Measurements from ENCODE around the gene TASOR. TPM values are rescaled to one million over a fixed set of nuclear protein-coding genes. Genes with fewer than 3 reads are reported as not detected.
"Not testable (repeated sequence)": the region's sequence is repeated elsewhere in the genome, so short reads cannot be mapped to it uniquely, and the experiment has no call there.

TASOR gene
- polyA plus RNA-seq, 6 donors from 2014 or later, result 37.1 to 47.0 (median 41.0) TPM

DNA sequence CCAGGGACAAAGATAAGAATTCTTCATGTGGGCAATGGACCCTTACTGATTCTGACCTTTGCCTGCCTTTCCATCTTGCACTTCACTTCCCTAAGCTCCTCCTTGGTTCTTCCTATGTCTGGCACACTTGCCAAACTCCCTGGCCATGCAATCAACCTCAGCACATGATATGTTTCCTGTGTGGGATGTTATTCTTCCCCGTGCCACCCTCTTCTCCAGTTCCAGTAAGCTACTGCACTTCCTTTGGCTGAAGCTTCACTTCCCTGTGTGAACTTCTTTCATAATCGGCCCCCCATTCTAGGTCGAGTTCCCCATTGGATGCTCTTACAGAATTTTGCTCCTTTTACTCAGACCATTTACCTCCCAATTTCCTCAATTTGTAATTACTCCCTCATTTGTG lies 10.7 kb upstream of the TASOR start:
- no peak for DNase-seq
- Mint-ChIP-seq H3K4me3 (peak overlapping the region in 1 of 8 donors; percentile 8), H3K27me3 (no peaks in the 10 kb centered on the region), H3K9me3 (peaks cover 0 to 2% (median 0%) of the 10 kb centered on the region in 7 donors), H3K4me1 (peaks cover 18 to 32% (median 27%) of the 10 kb centered on the region in 3 donors), H3K36me3 (no peaks in the 10 kb centered on the region), H3K27ac (no peak overlapping the region)
- ATAC-seq (ENCODE audit: low read depth in 2 of 2), result no peak

DNA sequence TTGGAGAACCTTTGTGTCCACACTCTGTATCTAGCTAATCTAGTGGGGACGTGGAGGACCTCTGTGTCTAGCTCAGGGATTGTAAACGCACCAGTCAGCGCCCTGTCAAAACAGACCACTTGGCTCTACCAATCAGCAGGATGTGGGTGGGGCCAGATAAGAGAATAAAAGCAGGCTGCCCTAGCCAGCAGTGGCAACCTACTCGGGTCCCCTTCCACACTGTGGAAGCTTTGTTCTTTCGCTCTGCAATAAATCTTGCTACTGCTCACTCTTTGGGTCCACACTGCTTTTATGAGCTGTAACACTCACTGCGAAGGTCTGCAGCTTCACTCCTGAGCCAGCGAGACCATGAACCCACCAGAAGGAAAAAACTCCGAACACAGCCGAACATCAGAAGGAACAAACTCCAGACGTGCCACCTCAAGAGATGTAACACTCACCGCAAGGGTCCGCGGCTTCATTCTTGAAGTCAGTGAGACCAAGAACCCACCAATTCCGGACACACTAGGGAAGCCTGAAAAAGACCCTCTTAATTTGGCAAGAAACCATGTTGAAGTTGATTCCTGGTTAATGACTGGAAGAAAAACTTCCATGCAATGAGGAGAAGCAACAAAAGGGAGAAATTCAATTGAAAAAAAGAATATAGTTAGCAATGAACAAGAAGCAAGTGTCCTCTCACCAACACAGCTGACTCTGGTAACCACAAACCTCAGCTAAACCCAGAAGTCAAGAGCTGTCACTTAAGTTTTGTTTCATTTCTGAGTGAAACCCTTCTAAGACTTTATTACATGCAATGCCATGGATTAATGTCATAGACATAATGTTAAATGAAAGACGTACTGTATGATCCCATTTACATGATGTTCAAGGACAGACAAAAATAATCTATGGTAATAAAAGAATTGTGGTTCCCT lies 9.7 kb upstream of the TASOR start:
- not testable (repeated sequence) for H3K9me3 Mint-ChIP-seq, H3K36me3 Mint-ChIP-seq, DNase-seq, H3K27me3 Mint-ChIP-seq
- H3K27ac Mint-ChIP-seq, result peak overlapping the region in 1 of 6 donors; percentile 14
- peak in 1 of 2 donors; percentile 20 for ATAC-seq (ENCODE audit: low read depth in 2 of 2)
- H3K4me3 Mint-ChIP-seq, result peak overlapping the region in 4 of 8 donors; percentile 1 to 83 (median 41)
- H3K4me1 Mint-ChIP-seq, result peaks cover 24 to 41% (median 36%) of the 10 kb centered on the region in 3 donors

DNA sequence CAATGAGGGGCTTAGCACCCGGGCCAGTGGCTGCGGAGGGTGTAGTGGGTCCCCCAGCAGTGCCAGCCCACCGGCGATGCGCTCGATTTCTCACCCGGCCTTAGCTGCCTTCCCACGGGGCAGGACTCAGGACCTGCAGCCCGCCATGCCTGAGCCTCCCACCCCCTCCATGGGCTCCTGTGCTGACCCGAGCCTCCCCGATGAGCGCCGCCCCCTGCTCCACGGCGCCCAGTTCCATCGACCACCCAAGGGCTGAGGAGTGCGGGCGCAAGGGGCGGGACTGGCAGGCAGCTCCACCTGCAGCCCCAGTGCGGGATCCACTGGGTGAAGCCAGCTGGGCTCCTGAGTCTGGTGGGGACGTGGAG lies 8.9 kb upstream of the TASOR start:
- not testable (repeated sequence) for H3K9me3 Mint-ChIP-seq; H3K27me3 Mint-ChIP-seq; H3K36me3 Mint-ChIP-seq; DNase-seq; ATAC-seq (ENCODE audit: low read depth in 2 of 2); H3K4me3 Mint-ChIP-seq
- H3K4me1 Mint-ChIP-seq, result peaks cover 24 to 41% (median 37%) of the 10 kb centered on the region in 3 donors
- H3K27ac Mint-ChIP-seq, result peak overlapping the region in 1 of 6 donors; percentile 89

DNA sequence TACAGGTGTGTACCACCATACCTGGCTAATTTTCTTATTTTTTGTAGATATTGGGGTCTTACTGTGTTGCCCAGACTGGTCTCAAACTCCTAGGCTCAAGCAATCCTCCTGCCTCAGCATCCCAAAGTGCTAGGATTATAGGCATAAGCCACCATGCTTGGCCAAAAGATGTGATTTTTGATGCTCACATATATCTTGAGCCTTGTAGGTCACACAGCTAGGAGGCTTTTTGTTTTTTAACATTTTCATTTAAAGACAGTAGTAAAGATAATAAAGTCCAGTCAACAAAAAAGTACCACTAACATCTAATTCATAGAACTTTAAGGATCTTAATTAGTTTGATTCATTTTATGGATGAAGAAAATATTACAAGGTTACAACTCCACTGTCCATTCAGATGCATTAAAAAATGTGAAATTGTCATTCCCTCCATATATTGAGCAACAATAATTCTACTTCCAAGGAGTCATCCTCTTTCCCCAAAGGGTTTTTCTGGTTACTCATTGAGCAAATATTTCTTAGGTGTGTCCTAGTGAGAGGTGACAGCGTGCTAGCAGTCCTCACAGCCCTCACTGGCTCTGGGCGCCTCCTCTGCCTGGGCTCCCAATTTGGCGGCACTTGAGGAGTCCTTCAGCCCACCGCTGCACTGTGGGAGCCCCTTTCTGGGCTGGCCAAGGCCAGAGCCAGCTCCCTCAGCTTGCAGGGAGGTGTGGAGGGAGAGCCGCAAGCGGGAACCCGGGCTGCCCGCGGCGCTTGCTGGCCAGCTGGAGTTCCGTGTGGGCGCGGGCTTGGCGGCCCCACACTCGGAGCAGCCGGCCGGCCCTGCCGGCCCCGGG lies 8.3 kb upstream of the TASOR start:
- peaks cover 0 to 2% (median 0%) of the 10 kb centered on the region in 7 donors for H3K9me3 Mint-ChIP-seq
- H3K36me3 Mint-ChIP-seq, result no peaks in the 10 kb centered on the region
- no peak overlapping the region for H3K27ac Mint-ChIP-seq
- H3K4me1 Mint-ChIP-seq, result peaks cover 24 to 36% (median 35%) of the 10 kb centered on the region in 3 donors
- no peaks in the 10 kb centered on the region for H3K27me3 Mint-ChIP-seq
- ATAC-seq (ENCODE audit: low read depth in 2 of 2), result no peak
- no peak overlapping the region for H3K4me3 Mint-ChIP-seq
- DNase-seq, result no peak

DNA sequence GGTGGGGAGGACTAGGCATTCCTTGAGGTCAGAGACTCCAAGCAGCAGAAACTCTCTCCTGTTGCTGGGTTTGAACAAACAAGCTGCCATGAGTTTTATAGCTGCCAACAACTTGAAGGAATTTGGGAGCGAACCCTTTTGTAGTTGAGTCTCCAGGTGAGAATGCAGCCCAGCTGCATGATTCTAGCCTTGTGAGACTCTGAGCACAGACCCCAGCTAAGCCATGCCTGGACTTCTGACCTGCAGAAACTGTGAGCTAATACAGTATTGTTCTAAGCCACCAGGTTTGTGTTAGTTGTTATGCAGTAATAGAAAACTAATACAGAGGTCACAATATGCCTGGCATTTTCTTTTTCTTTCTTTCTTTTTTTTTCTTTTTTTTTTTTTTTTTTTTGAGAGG lies 6.2 kb upstream of the TASOR start:
- H3K36me3 Mint-ChIP-seq, result no peaks in the 10 kb centered on the region
- no peaks in the 10 kb centered on the region for H3K27me3 Mint-ChIP-seq
- H3K4me3 Mint-ChIP-seq, result no peak overlapping the region
- peaks cover 14 to 30% (median 20%) of the 10 kb centered on the region in 3 donors for H3K4me1 Mint-ChIP-seq
- no peak overlapping the region for H3K27ac Mint-ChIP-seq
- DNase-seq (no peak), ATAC-seq (ENCODE audit: low read depth in 2 of 2) (no peak)
- H3K9me3 Mint-ChIP-seq, result peaks cover 0 to 2% (median 0%) of the 10 kb centered on the region in 7 donors

DNA sequence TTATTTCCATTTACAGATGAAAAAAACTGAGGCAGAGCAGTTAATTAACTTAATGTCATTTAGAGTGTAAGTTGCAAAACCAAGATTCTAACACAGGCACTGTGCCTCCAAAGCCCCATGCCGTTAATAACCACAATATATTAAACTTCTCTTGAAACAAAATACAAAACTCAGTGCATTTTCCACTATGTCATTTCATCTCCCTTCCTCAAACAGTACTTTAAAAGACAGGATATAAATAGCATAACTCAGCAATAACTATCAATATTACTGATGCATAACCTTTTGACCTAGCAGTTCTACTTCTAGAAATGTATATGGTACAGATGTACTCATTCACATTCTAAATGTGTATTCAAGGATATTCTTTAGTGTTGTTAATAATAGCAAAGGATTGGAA lies 5.1 kb upstream of the TASOR start:
- no peak overlapping the region for H3K27ac Mint-ChIP-seq
- ATAC-seq (ENCODE audit: low read depth in 2 of 2) (peak in 1 of 2 donors; percentile 43), DNase-seq (no peak)
- no peaks in the 10 kb centered on the region for H3K27me3 Mint-ChIP-seq
- peaks cover 0 to 4% (median 0%) of the 10 kb centered on the region in 7 donors for H3K9me3 Mint-ChIP-seq
- H3K36me3 Mint-ChIP-seq, result no peaks in the 10 kb centered on the region
- H3K4me3 Mint-ChIP-seq, result peak overlapping the region in 1 of 8 donors; percentile 3
- H3K4me1 Mint-ChIP-seq, result peaks cover 7 to 23% (median 12%) of the 10 kb centered on the region in 3 donors

DNA sequence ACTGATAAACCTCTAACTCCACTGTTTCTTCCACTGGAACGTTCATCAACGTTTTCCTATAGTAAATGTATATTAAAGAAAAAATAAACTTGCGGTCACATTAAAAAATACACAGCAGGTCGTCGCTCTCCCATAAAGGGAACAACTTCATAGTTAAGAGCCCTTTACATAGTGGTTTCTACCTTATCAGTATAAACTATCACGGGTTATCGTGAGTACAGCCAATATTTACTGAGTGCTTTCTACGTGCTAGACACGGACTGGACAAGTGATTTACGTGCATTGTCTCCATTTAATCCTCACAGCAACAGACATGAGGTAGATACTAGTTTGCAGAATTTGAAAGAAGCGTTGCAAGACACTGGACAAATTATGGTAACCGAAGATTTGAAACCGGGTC lies 964 bp upstream of the TASOR start:
- DNase-seq, result no peak
- H3K27me3 Mint-ChIP-seq, result no peaks in the 10 kb centered on the region
- H3K4me3 Mint-ChIP-seq, result peak overlapping the region in 7 of 8 donors; percentile 68 to 99 (median 93)
- peaks cover 0 to 4% (median 0%) of the 10 kb centered on the region in 7 donors for H3K9me3 Mint-ChIP-seq
- no peaks in the 10 kb centered on the region for H3K36me3 Mint-ChIP-seq
- H3K4me1 Mint-ChIP-seq, result peaks cover 25 to 41% (median 33%) of the 10 kb centered on the region in 3 donors
- peak overlapping the region in 5 of 6 donors; percentile 51 to 99 (median 91) for H3K27ac Mint-ChIP-seq
- no peak for ATAC-seq (ENCODE audit: low read depth in 2 of 2)

DNA sequence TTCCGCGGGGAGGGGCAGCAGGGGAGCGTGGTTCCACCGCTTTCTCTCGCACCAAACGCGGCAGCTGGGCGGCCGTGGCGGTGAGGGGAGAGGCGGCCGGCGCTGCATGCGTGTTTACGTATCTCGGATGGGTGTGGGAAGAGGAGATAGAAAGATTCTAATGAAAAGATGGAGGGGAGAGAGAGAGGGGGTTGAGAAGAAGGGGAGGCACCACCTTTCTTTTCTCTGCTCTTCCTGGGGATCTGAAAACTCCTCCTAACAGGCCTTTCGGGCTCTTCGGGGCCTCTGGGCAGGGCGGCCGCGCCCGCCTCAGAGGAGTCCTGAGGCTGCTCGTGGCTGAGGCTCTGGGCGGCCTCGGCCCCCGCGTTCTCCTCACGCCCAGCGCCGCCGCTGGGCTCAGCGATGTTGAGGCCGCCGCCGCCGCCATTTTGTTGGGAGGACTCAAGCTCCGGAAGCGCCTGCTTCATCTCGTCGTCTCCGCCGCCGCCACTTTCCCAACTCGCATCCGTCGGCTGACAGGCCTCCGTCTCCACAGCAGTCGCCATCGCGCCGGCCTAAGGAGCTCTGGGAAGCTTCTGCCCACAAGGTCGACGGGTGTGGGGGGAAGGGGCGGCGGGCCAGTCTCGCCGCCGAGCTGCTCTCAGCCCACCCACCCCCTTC lies 473 bp downstream of the TASOR start:
- Mint-ChIP-seq H3K36me3 (peaks cover 0 to 3% of the 10 kb centered on the region in 2 donors), H3K4me3 (peak overlapping the region; percentile 93 to 99 (median 96)), H3K4me1 (peaks cover 27 to 38% (median 37%) of the 10 kb centered on the region in 3 donors), H3K9me3 (peaks cover 0 to 4% (median 0%) of the 10 kb centered on the region in 7 donors), H3K27me3 (no peaks in the 10 kb centered on the region), H3K27ac (peak overlapping the region; percentile 89 to 99 (median 96))
- peak; percentile 70 to 72 for ATAC-seq (ENCODE audit: low read depth in 2 of 2)
- peak; percentile 74 for DNase-seq

DNA sequence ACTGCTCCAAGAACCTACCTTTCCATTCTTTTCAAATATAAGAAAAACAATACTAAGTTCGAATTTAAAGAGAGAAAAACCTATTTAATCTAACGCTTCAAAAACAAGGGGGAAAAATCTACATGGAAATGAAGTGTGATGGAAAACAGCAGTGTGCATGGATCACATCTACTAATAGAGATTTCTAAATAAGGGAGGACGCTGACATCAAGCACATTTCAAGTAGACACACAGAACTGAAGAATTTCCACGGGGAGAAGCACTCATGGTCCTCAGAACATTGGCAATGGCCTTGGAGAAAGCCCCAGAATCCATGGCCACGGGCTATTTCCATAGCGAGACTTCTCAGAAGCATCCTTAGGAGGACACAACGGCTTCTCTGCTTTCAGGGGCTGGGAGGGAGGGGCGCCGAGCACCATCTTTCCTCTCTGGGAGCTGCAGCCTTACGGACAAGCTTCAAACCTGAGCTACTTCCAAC lies 1.0 kb downstream of the TASOR start:
- Mint-ChIP-seq H3K27me3 (no peaks in the 10 kb centered on the region), H3K36me3 (peaks cover 0 to 5% of the 10 kb centered on the region in 2 donors), H3K27ac (peak overlapping the region; percentile 89 to 99 (median 96)), H3K4me3 (peak overlapping the region; percentile 93 to 99 (median 96)), H3K9me3 (peaks cover 0 to 4% (median 0%) of the 10 kb centered on the region in 7 donors), H3K4me1 (peaks cover 33 to 44% (median 42%) of the 10 kb centered on the region in 3 donors)
- DNase-seq (no peak), ATAC-seq (ENCODE audit: low read depth in 2 of 2) (no peak)

DNA sequence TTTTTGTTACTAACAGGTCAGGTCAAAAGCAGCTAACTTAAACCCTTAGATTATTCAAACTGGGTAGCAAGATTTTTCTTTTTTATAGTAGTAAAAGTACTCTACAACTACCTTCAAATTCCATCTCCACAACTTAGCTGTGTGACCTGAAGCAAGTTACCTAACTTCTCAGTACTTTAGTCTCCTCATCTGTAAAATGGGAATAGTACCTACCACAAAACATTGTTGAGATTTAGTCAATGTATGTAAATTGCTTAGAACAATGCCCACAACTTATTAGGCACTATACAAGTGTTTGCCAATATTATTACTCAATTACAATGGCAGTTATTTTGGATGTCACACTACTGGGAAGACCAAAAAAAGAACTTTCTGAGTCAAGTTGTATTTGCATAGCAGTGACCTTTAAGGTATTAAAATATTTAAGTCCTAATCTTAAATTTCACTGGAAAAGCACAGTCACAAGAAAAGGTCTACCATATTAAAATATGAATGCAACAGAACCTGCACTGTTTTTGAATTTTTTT lies 2.9 kb downstream of the TASOR start:
- Mint-ChIP-seq H3K36me3 (peaks cover 0 to 5% of the 10 kb centered on the region in 2 donors), H3K27me3 (no peaks in the 10 kb centered on the region)

DNA sequence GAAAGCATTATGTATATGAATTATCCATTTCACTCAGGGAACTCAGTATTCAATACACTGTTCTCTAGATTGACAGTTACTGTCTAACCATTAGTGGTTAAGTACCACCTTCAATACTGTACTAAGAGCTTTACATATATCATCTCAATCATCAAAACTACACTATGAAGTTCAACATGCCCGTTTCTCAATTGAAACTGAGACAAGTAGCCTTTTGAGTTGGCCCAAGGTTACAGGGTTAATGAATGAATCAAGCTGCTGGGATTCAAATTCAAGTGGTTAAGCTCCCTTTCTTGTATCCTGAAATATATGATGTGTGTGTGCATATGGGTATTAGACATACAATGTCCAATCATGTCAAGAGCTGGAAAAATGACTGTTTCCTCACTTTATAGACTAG lies 5.8 kb downstream of the TASOR start:
- Mint-ChIP-seq H3K27ac (peak overlapping the region in 1 of 6 donors; percentile 26), H3K4me3 (no peak overlapping the region), H3K9me3 (no peaks in the 10 kb centered on the region), H3K36me3 (peaks cover 0 to 5% of the 10 kb centered on the region in 2 donors), H3K27me3 (no peaks in the 10 kb centered on the region), H3K4me1 (peaks cover 31 to 49% (median 45%) of the 10 kb centered on the region in 3 donors)
- DNase-seq, result no peak
- ATAC-seq (ENCODE audit: low read depth in 2 of 2), result no peak

More for the DNA sequence above, 2.9 kb downstream of the TASOR start:
- ATAC-seq (ENCODE audit: low read depth in 2 of 2) (no peak), DNase-seq (no peak)
- H3K4me3 Mint-ChIP-seq, result peak overlapping the region in 4 of 8 donors; percentile 9 to 62 (median 48)
- peaks cover 33 to 48% (median 48%) of the 10 kb centered on the region in 3 donors for H3K4me1 Mint-ChIP-seq
- H3K27ac Mint-ChIP-seq, result no peak overlapping the region
- H3K9me3 Mint-ChIP-seq, result peaks cover 0 to 4% (median 0%) of the 10 kb centered on the region in 7 donors

DNA sequence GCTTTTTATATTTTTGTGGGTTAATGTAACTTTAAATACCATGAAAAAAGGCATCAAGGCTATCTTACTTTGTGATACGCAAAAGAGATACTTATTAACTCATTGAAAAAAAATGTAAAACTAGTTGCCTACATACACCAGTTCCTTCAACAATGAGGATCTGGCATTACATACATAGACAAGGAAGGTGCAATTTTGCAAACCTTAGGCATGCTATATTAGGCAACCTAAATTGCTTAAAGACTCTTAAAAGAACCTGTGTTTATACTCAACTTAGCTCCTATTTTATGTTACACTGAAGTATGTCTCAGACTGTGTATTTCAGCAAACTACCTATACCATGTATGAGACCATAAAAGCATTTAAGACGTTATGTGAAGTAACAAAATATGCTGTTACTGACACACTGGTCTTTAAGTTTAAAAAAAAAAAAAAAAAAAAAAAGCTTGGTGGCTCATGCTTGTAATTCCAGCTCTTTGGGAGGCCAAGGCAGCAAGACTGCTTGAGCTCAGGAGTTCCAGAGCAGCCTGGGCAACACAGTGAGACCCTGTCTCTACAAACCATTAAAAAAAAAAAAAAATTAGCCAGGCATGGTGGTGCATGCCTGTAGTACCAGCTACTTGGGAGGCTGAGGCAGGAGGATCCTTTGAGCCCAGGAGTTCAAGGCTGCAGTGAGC lies 9.1 kb downstream of the TASOR start:
- peaks cover 13 to 24% (median 22%) of the 10 kb centered on the region in 3 donors for H3K4me1 Mint-ChIP-seq
- H3K9me3 Mint-ChIP-seq, result no peaks in the 10 kb centered on the region
- no peak overlapping the region for H3K27ac Mint-ChIP-seq
- H3K36me3 Mint-ChIP-seq, result peaks cover 0 to 14% of the 10 kb centered on the region in 2 donors
- H3K27me3 Mint-ChIP-seq, result no peaks in the 10 kb centered on the region
- no peak overlapping the region for H3K4me3 Mint-ChIP-seq
- ATAC-seq (ENCODE audit: low read depth in 2 of 2) (no peak), DNase-seq (no peak)
